Spleen (tissue), 11 donors: ENCODE measurements around the gene PAX7. TPM values are rescaled to one million over a fixed set of nuclear protein-coding genes. Genes with fewer than 3 reads are reported as not detected.

Experiments
- DNase-seq: peaks from one replicate; pipeline ENCODE4 v3.0.0-alpha.2; 2020
- H3K27ac ChIP-seq, 8 donors: fragments of 200-600 bp; sonication (generic) in 7 of 8; 1 replicate in 4 of 8; 2 replicates in 4 of 8; pipeline versions ENCODE4 v1.5.0 to v1.8.0; 2016 to 2021; ENCODE audit warnings: inconsistent platforms in 4 of 8, mild to moderate bottlenecking in 4 of 8, moderate library complexity in 1 of 8
- H3K27me3 ChIP-seq, 7 donors: fragments of 200-600 bp; sonication (generic) in 6 of 7; replicated peaks in 1 of 7; 1 replicate in 4 of 7; 2 replicates in 3 of 7; pipeline versions ENCODE4 v1.5.0 to v1.8.0; 2016 to 2021; ENCODE audit warnings: inconsistent platforms in 3 of 7, mild to moderate bottlenecking in 1 of 7
- H3K36me3 ChIP-seq, 6 donors: fragments of 200-600 bp; sonication (generic) in 5 of 6; 1 replicate in 4 of 6; 2 replicates in 2 of 6; pipeline versions ENCODE4 v1.5.0 to v1.8.0; 2016 to 2021; ENCODE audit warnings: inconsistent platforms in 2 of 6
- H3K4me1 ChIP-seq, 6 donors: fragments of 200-600 bp; sonication (generic) in 5 of 6; 1 replicate in 3 of 6; 2 replicates in 3 of 6; pipeline versions ENCODE4 v1.5.0 to v1.8.0; 2016 to 2021; ENCODE audit warnings: inconsistent platforms in 3 of 6
- H3K4me3 ChIP-seq, 8 donors: fragments of 200-600 bp; sonication (generic) in 7 of 8; 1 replicate in 4 of 8; 2 replicates in 4 of 8; pipeline versions ENCODE4 v1.5.0 to v1.8.0; 2016 to 2021; ENCODE audit warnings: inconsistent platforms in 4 of 8, mild to moderate bottlenecking in 4 of 8, moderate library complexity in 2 of 8
- H3K9me3 ChIP-seq, 8 donors: fragments of 200-600 bp; sonication (generic) in 7 of 8; 1 replicate in 4 of 8; 2 replicates in 4 of 8; pipeline versions ENCODE4 v1.5.0 to v1.8.0; 2016 to 2021; ENCODE audit warnings: inconsistent platforms in 4 of 8
- POLR2A ChIP-seq, 3 donors: fragments of 450-650 bp; IDR thresholded peaks; one replicate each; pipeline ENCODE4 v1.5.1; 2017; ENCODE audit warnings: antibody characterized with exemption in 3 of 3, mild to moderate bottlenecking in 1 of 3
- POLR2AphosphoS5 ChIP-seq, 3 donors: sonication (generic); formaldehyde crosslinking; IDR thresholded peaks; one replicate each; pipeline ENCODE4 v1.5.1; 2017; ENCODE audit warnings: antibody characterized with exemption in 3 of 3
- WGBS, 5 donors: extraction: QIAGEN DNeasy Blood & Tissue Kit in 3 of 5; methylation state at CpG; one replicate each; pipeline versions ENCODE4 v1.1.5 to v1.1.7; 2013 to 2018; 5-methylcytosine and 5-hydroxymethylcytosine counted together
- intact Hi-C: fragments of 100-400 bp; cut with DNase I; formaldehyde crosslinking; loops from one replicate; pipeline ENCODE4 v1.15.0; 2023; ENCODE audit warnings: low total_unique reads
- polyA plus RNA-seq, 3 donors: library from polyadenylated mRNA; stranded (reverse); fragments of 200-250 nt; gene quantifications; one replicate each; pipeline ENCODE4 v1.2.1, GENCODE V29; 2013
- total RNA-seq, 7 donors: library from RNA; depleted of rRNA in 3 of 7; stranded (reverse); fragments of >200 nt in 3 of 7; fragmentation: NEBNext Ultra II Directional in 4 of 7; extraction: Animal tissue kit (Norgen Biotek cat#: 25700) in 4 of 7; gene quantifications; one replicate each; pipeline versions ENCODE4 v1.1.0 to v1.2.1, GENCODE V29; 2016 to 2021
- TF ChIP-seq, protein P1 (sequence below), 11 experiments: fragments of 200-600 bp in 7 of 11; fragments of 450-650 bp in 4 of 11; sonication (generic) in 4 of 11; IDR thresholded peaks in 8 of 11; conservative IDR thresholded peaks in 3 of 11; 1 replicate in 7 of 11; 2 replicates in 4 of 11; pipeline versions ENCODE4 v1.4.0 to v1.8.0; 2016 to 2021; ENCODE audit warnings: antibody characterized with exemption in 11 of 11, inconsistent platforms in 4 of 11, mild to moderate bottlenecking in 1 of 11
- donor health status: healthy with polysubstance abuse.
- donor health status: DM: no; HTN: no; CAD: no; lungs with moderate emphysema.
- donor health status: DM: no; HTN: no; CAD: no.
- donor health status: Bipolar disorder and iron deficiency.
- donor health status: healthy.
- donor health status: DM: no; HTN: no; CAD: no.
- donor health status: DM: yes; HTN: yes; CAD: no.

The PAX7 gene
- total and polyA plus RNA-seq, 10 donors: not detected

- intact Hi-C loops: no loop called here
- H3K36me3 ChIP-seq: no peaks in the 10 kb centered on the region
- H3K4me1 ChIP-seq: peaks cover 0 to 52% (median 25%) of the 10 kb centered on the region in 6 donors
- no peaks in the 10 kb centered on the region for H3K9me3 ChIP-seq
- 2 to 3% (median 3%) methylated on average over 62 to 73 of the region's 73 CpGs for WGBS, 5 donors
- H3K27ac ChIP-seq: no peak overlapping the region
- TF ChIP-seq POLR2A (IDR thresholded peaks at IDR 0.05): no peak
- TF ChIP-seq POLR2AphosphoS5 (IDR thresholded peaks at IDR 0.05): no peak
- DNase-seq: no peak
- H3K27me3 ChIP-seq: peaks cover 6 to 100% (median 98%) of the 10 kb centered on the region in 7 donors
- peak overlapping the region in 1 of 8 donors; percentile 27 for H3K4me3 ChIP-seq
Observed at GRCh38 chr1:18643154-18644012, 12.7 kb downstream of the PAX7 start.

- Histone ChIP-seq H3K36me3 (no peaks in the 10 kb centered on the region), H3K27me3 (peaks cover 6 to 100% (median 98%) of the 10 kb centered on the region in 7 donors), H3K4me3 (peak overlapping the region in 1 of 8 donors; percentile 27), H3K9me3 (no peaks in the 10 kb centered on the region), H3K4me1 (peaks cover 0 to 52% (median 25%) of the 10 kb centered on the region in 6 donors), H3K27ac (no peak overlapping the region)
- TF ChIP-seq POLR2A (IDR thresholded peaks at IDR 0.05): no peak
- TF ChIP-seq, protein P1, sequence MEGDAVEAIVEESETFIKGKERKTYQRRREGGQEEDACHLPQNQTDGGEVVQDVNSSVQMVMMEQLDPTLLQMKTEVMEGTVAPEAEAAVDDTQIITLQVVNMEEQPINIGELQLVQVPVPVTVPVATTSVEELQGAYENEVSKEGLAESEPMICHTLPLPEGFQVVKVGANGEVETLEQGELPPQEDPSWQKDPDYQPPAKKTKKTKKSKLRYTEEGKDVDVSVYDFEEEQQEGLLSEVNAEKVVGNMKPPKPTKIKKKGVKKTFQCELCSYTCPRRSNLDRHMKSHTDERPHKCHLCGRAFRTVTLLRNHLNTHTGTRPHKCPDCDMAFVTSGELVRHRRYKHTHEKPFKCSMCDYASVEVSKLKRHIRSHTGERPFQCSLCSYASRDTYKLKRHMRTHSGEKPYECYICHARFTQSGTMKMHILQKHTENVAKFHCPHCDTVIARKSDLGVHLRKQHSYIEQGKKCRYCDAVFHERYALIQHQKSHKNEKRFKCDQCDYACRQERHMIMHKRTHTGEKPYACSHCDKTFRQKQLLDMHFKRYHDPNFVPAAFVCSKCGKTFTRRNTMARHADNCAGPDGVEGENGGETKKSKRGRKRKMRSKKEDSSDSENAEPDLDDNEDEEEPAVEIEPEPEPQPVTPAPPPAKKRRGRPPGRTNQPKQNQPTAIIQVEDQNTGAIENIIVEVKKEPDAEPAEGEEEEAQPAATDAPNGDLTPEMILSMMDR (IDR thresholded peaks at IDR 0.05 in 8 of 11, conservative IDR thresholded peaks at IDR 0.05 in 3 of 11): no peak
- TF ChIP-seq POLR2AphosphoS5 (IDR thresholded peaks at IDR 0.05): no peak
- WGBS, 5 donors: 4 to 17% (median 7%) methylated on average over 18 to 22 of the region's 22 CpGs
- no peak for DNase-seq
- intact Hi-C loops: no loop called here
Observed at GRCh38 chr1:18644013-18644399, 13.4 kb downstream of the PAX7 start.

DNA sequence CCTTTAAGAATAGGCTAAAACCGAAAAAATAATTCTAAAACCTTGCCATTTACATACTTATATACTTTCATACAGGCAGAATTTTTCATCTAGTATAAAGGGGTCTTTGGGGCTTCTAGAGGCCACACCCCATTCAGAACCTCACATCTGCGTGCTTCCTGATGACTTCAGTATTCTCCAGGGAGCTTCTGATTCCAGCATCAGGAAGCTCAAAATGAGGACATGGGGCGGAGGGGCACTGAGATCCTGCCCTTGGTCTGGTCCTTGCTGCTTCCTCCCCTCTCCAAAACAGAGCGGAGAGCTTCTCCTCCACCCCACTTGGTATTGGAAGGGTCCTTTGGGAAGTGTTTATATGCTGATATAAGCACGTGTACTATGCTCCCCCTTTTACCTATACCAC is 13.8 kb downstream of the PAX7 start:
- intact Hi-C loops: no loop called here
- WGBS, 5 donors: 3 to 10% (median 7%) methylated on average over 5 of the region's 5 CpGs
- H3K27me3 ChIP-seq: peaks cover 6 to 100% (median 98%) of the 10 kb centered on the region in 7 donors

GRCh38 chr1:18644973-18645746 is 14.5 kb downstream of the PAX7 start:
- no peaks in the 10 kb centered on the region for H3K36me3 ChIP-seq
- H3K27me3 ChIP-seq: peaks cover 6 to 100% (median 98%) of the 10 kb centered on the region in 7 donors
- intact Hi-C loops: no loop called here
- peaks cover 0 to 51% (median 25%) of the 10 kb centered on the region in 6 donors for H3K4me1 ChIP-seq
- H3K9me3 ChIP-seq: no peaks in the 10 kb centered on the region
- TF ChIP-seq, protein P1 (IDR thresholded peaks at IDR 0.05 in 8 of 11, conservative IDR thresholded peaks at IDR 0.05 in 3 of 11): no peak
- TF ChIP-seq POLR2AphosphoS5 (IDR thresholded peaks at IDR 0.05) (no peak), POLR2A (IDR thresholded peaks at IDR 0.05) (no peak)
- no peak overlapping the region for H3K4me3 ChIP-seq
- no peak overlapping the region for H3K27ac ChIP-seq
- WGBS, 5 donors: 3 to 7% (median 5%) methylated on average over 36 to 46 of the region's 46 CpGs
- DNase-seq: no peak

More for the DNA sequence above, 13.8 kb downstream of the PAX7 start:
- H3K4me1 ChIP-seq: peaks cover 0 to 52% (median 25%) of the 10 kb centered on the region in 6 donors
- H3K4me3 ChIP-seq: no peak overlapping the region
- DNase-seq: no peak
- H3K36me3 ChIP-seq: no peaks in the 10 kb centered on the region
- no peak overlapping the region for H3K27ac ChIP-seq
- H3K9me3 ChIP-seq: no peaks in the 10 kb centered on the region
- TF ChIP-seq, protein P1 (IDR thresholded peaks at IDR 0.05 in 8 of 11, conservative IDR thresholded peaks at IDR 0.05 in 3 of 11): no peak
- TF ChIP-seq POLR2A (IDR thresholded peaks at IDR 0.05) (no peak), POLR2AphosphoS5 (IDR thresholded peaks at IDR 0.05) (no peak)
